Stimulated activated CD8-positive, alpha-beta memory T cell treated with anti-CD3 and anti-CD28 coated beads, Interleukin-7, amount 100 ng/mL, for 1 hour (primary cell): ENCODE results near the gene SH3BP5.

ENCODE experiments used
- DNase-seq, 2 donors: peaks; one replicate each; pipeline ENCODE4 v3.0.0-alpha.2; 2020; ENCODE audit warnings: low read depth in 2 of 2

SH3BP5 gene

GRCh38 chr3:15253023-15253697, 79.2 kb downstream of the SH3BP5 start:
- no peak for DNase-seq

DNA sequence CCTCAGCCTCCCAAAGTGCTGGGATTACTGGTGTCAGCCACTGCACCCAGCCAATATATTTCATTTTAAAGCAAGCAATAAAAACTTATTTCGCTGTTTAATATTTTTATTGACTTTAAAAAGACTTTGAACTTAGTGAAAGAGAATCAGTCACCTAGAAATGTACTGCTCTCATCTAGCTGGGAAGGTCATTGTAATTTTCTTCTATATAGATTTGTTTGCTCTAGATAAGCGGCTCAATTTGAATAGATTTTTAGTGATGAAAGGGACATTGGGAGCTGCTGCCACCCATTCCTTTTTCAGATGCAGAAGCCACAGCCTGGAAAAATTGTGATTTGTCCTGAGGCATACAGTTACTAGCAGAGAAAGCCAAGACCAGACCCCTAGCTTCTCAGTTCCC, 86.2 kb downstream of the SH3BP5 start:
- no peak for DNase-seq

GRCh38 chr3:15243822-15244482, 88.4 kb downstream of the SH3BP5 start:
- no peak for DNase-seq

DNA sequence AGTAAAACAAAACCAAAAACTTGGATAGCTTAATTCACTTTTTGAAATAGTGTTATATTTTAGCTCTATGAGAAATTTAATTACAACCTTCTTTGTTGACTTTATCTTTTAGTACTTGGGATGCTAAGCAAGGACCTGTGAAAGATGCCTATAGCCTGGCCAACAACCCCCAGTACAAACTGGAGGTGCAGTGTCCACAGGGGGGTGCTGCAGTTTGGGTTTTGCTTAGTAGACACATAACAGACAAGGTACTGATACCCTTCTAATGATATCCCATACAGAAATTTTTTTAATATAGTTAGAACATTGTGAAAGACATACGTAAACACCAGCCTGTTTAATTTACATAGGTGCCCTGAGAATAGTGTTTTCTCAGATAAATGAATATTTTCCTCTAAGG, 91.0 kb downstream of the SH3BP5 start:
- peak in 1 of 2 donors; percentile 11 for DNase-seq

DNA sequence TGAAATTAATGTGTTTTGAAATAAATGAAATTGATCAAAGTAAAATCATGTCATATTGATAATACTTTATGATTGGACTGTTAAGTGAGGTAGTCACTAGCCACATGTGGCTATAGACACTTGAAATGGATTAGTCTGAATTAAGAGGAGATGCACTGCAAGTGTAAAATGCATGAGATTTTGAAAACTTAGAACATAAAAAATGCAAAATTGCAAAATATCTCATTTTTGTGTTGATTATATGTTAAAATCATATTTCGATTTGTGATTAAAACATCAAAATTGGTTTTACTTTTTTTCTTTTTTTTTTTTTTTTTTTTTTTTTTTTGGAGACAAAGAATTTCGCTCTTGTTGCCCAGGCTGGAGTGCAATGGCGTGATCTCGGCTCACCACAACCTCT, 103.1 kb downstream of the SH3BP5 start:
- DNase-seq, result no peak

- no peak for DNase-seq
Observed at GRCh38 chr3:15228147-15228546, 104.2 kb downstream of the SH3BP5 start.

GRCh38 chr3:15223685-15224572, 108.5 kb downstream of the SH3BP5 start:
- no peak for DNase-seq

DNA sequence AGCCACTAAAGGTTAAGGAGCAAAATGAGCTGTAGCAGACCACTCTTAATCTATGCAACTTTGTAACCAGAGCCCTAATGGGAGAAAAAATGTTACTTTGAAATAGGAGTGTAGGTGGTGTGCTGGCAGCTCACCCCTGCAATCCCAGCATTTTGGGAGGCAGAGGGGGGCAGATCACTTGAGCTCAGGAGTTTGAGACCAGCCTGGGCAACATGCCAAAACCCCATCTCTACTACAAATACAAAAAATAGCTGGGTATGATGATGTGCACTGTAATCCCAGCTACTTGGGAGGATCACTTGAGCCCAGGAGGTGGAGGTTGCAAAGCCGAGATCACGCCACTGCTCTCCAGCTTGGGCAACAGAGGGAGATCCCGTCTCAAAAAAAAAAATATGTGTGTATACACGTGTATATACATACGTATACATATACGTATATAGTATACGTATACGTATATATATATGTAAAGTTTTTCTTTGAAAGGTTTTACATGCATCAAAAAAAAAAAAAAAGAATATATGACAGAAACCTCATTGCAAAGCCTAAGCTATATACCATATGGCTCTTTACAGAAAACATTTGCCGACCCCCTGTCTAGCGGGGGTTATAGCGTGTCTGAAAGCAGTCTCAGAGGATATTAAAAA, 110.7 kb downstream of the SH3BP5 start:
- DNase-seq, result no peak

DNA sequence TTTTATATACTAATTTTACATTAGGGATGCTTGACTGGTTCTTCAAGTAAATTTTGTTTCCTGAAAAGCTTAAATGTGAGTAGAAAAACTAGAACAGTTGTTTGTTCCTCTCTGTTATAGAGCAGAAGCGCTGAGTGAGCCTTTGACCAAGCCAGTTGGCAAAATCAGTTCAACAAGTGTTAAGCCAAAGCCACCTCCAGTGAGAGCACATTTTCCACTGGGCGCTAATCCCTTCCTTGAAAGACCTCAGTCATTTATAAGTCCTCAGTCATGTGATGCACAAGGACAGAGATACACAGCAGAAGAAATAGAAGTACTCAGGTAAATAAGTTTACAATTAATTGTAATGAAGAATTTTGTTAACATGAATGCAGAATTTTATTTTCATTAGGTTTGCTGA, 111.7 kb downstream of the SH3BP5 start:
- DNase-seq, result no peak

- no peak for DNase-seq
Observed at GRCh38 chr3:15220056-15220455, 112.3 kb downstream of the SH3BP5 start.

GRCh38 chr3:15218689-15219088, 113.7 kb downstream of the SH3BP5 start:
- no peak for DNase-seq

DNA sequence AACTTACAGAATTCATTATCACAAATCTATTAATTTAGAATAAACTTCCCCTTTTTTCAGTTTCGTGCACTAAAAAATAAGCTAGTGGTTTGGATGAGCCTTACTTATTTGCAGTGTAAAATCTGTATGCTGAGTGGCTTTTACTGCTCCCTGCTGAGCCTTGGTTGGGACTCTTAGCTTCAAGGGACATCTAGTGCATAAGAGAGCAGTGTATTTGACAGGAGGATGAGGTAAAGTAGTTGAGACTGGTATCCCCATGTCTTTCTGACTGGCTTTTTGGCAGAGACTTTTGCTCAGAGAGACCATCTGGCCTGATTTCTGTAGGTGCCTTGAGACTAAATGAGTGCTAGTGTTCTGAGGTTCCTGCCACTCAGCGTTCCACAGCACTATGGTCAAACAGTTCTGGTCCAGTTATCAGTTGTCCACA, 114.5 kb downstream of the SH3BP5 start:
- no peak for DNase-seq

GRCh38 chr3:15217011-15217671, 115.2 kb downstream of the SH3BP5 start:
- no peak for DNase-seq

GRCh38 chr3:15216501-15216900, 115.9 kb downstream of the SH3BP5 start:
- no peak for DNase-seq

- no peak for DNase-seq
Observed at GRCh38 chr3:15215996-15216395, 116.4 kb downstream of the SH3BP5 start.

GRCh38 chr3:15214758-15215157, 117.6 kb downstream of the SH3BP5 start:
- no peak for DNase-seq

DNA sequence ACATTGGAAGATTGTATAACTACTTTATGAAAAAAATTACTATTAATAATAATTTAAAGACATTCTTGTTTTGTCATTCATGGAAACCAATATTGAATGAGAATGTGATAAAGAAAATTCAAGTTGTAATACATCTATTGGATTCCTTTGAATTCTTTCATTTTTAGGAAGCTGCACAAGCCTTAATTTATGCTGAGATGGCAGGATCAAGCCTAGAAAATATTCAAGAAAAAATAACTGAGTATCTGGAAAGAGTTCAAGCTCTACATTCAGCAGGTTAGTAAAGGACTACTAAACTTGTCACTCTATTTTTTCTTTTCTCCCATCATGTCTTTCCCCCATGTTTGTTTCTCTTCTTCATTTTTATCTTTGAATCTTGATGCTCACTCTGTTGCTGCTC, 120.4 kb downstream of the SH3BP5 start:
- DNase-seq, result no peak

GRCh38 chr3:15207836-15208504, 124.4 kb downstream of the SH3BP5 start:
- no peak for DNase-seq

DNA sequence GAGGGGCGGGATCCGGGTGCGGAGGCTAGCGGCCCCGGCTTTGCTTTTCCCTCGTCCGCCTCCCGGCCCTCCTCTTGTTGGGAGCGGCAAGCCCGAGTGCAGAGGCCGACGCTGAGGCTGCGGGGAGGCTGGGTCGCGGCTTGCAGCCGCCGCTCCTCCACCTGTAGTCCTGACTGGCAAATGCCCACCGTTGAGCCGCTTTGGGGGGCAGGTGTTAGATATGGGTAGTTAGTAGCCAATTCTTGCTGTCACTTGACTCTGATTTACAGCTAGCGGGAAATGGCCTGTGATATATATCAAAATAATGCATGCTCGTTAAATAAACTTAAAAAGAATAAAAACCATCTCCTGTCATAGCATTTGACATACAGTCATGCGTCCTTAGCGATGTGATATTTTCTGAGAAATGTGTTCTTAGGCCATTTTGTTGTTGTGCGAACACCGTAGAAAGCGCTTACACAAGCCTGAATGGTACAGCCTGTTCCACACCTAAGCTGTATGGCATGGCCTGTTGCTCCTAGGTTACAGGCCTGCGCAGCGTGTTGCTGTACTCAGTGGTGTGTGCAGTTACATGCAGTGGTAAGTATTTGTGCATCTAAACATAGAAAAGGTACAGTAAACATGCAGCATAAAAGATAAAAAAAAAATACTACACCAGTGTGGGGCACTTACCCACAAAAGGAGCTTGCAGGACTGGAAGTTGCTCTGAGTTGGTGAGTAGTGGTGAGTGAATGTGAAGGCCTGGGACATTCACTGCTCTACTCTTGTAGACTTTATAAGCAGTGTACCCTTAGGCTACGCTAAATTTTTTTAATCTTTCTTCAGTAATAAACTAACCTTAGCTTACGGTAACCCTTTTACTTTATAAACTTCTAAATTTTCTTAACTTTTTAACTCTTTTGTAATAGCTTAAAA, 125.5 kb downstream of the SH3BP5 start:
- DNase-seq, result no peak
